ENCODE results near the gene ZC3H6. TPM values are rescaled to one million over a fixed set of nuclear protein-coding genes. Genes with fewer than 3 reads are reported as not detected.

Gene ZC3H6
- total and polyA plus RNA-seq, 4 donors, result 8.8 to 17.6 (median 11.9) TPM

- no peaks in the 10 kb centered on the region for H3K4me1 ChIP-seq (ENCODE audit: control insufficient read depth, insufficient read depth, low read length)
- H3K9me3 ChIP-seq (ENCODE audit: control insufficient read depth, insufficient read depth, low read length), result no peaks in the 10 kb centered on the region
- no peaks in the 10 kb centered on the region for H3K27me3 ChIP-seq (ENCODE audit: control insufficient read depth, insufficient read depth, low read length)
- H3K36me3 ChIP-seq (ENCODE audit: control insufficient read depth, insufficient read depth, low read length), result peaks cover 6% of the 10 kb centered on the region
- no peak for DNase-seq (ENCODE audit: low read depth in 4 of 6, low spot score in 6 of 6)
- no peak overlapping the region for H3K4me3 ChIP-seq (ENCODE audit: low read depth, low read length)
- H3K27ac ChIP-seq (ENCODE audit: low read depth, low read length), result no peak overlapping the region
- WGBS (ENCODE audit: insufficient coverage), result 94% methylated on average over 2 of the region's 3 CpGs
These were observed 43.1 kb downstream of the ZC3H6 start for GRCh38 chr2:112318515-112318914.

- 95% methylated on average over 3 of the region's 3 CpGs for WGBS (ENCODE audit: insufficient coverage)
These were observed 46.3 kb downstream of the ZC3H6 start for GRCh38 chr2:112321375-112322320.

GRCh38 chr2:112322919-112323318 is 47.5 kb downstream of the ZC3H6 start:
- H3K9me3 ChIP-seq (ENCODE audit: control insufficient read depth, insufficient read depth, low read length), result no peaks in the 10 kb centered on the region
- 92% methylated on average over 2 of the region's 3 CpGs for WGBS (ENCODE audit: insufficient coverage)
- no peak overlapping the region for H3K27ac ChIP-seq (ENCODE audit: low read depth, low read length)
- H3K36me3 ChIP-seq (ENCODE audit: control insufficient read depth, insufficient read depth, low read length), result peaks cover 15% of the 10 kb centered on the region
- H3K4me1 ChIP-seq (ENCODE audit: control insufficient read depth, insufficient read depth, low read length), result no peaks in the 10 kb centered on the region
- no peaks in the 10 kb centered on the region for H3K27me3 ChIP-seq (ENCODE audit: control insufficient read depth, insufficient read depth, low read length)
- H3K4me3 ChIP-seq (ENCODE audit: low read depth, low read length), result no peak overlapping the region
- no peak for DNase-seq (ENCODE audit: low read depth in 4 of 6, low spot score in 6 of 6)

More at GRCh38 chr2:112321375-112322320, 46.3 kb downstream of the ZC3H6 start:
- H3K4me3 ChIP-seq (ENCODE audit: low read depth, low read length), result no peak overlapping the region
- DNase-seq (ENCODE audit: low read depth in 4 of 6, low spot score in 6 of 6), result no peak
- no peaks in the 10 kb centered on the region for H3K4me1 ChIP-seq (ENCODE audit: control insufficient read depth, insufficient read depth, low read length)
- H3K27ac ChIP-seq (ENCODE audit: low read depth, low read length), result no peak overlapping the region
- no peaks in the 10 kb centered on the region for H3K27me3 ChIP-seq (ENCODE audit: control insufficient read depth, insufficient read depth, low read length)
- H3K36me3 ChIP-seq (ENCODE audit: control insufficient read depth, insufficient read depth, low read length), result peaks cover 12% of the 10 kb centered on the region
- no peaks in the 10 kb centered on the region for H3K9me3 ChIP-seq (ENCODE audit: control insufficient read depth, insufficient read depth, low read length)

- Histone ChIP-seq H3K27me3 (ENCODE audit: control insufficient read depth, insufficient read depth, low read length) (no peaks in the 10 kb centered on the region), H3K36me3 (ENCODE audit: control insufficient read depth, insufficient read depth, low read length) (peaks cover 10% of the 10 kb centered on the region), H3K4me3 (ENCODE audit: low read depth, low read length) (no peak overlapping the region), H3K4me1 (ENCODE audit: control insufficient read depth, insufficient read depth, low read length) (no peaks in the 10 kb centered on the region), H3K9me3 (ENCODE audit: control insufficient read depth, insufficient read depth, low read length) (no peaks in the 10 kb centered on the region), H3K27ac (ENCODE audit: low read depth, low read length) (no peak overlapping the region)
- 86% methylated on average over 2 of the region's 5 CpGs for WGBS (ENCODE audit: insufficient coverage)
- DNase-seq (ENCODE audit: low read depth in 4 of 6, low spot score in 6 of 6), result no peak
These were observed 56.8 kb downstream of the ZC3H6 start for GRCh38 chr2:112332123-112332696.

- Histone ChIP-seq H3K36me3 (ENCODE audit: control insufficient read depth, insufficient read depth, low read length) (peaks cover 6% of the 10 kb centered on the region), H3K4me1 (ENCODE audit: control insufficient read depth, insufficient read depth, low read length) (no peaks in the 10 kb centered on the region), H3K4me3 (ENCODE audit: low read depth, low read length) (no peak overlapping the region), H3K27ac (ENCODE audit: low read depth, low read length) (no peak overlapping the region), H3K27me3 (ENCODE audit: control insufficient read depth, insufficient read depth, low read length) (no peaks in the 10 kb centered on the region), H3K9me3 (ENCODE audit: control insufficient read depth, insufficient read depth, low read length) (no peaks in the 10 kb centered on the region)
- no peak for DNase-seq (ENCODE audit: low read depth in 4 of 6, low spot score in 6 of 6)
- no CpG with 5 or more reads among the region's 1 CpG for WGBS (ENCODE audit: insufficient coverage)
These were observed 60.2 kb downstream of the ZC3H6 start for GRCh38 chr2:112335600-112335999.

- no peak overlapping the region for H3K27ac ChIP-seq (ENCODE audit: low read depth, low read length)
- no CpG with 5 or more reads among the region's 2 CpGs for WGBS (ENCODE audit: insufficient coverage)
- peak in 1 of 6 donors; percentile 62 for DNase-seq (ENCODE audit: low read depth in 4 of 6, low spot score in 6 of 6)
These were observed 64.6 kb downstream of the ZC3H6 start for GRCh38 chr2:112339986-112340385.

GRCh38 chr2:112340475-112341267 is 65.3 kb downstream of the ZC3H6 start:
- no peaks in the 10 kb centered on the region for H3K36me3 ChIP-seq (ENCODE audit: control insufficient read depth, insufficient read depth, low read length)
- H3K27ac ChIP-seq (ENCODE audit: low read depth, low read length), result no peak overlapping the region
- H3K9me3 ChIP-seq (ENCODE audit: control insufficient read depth, insufficient read depth, low read length), result no peaks in the 10 kb centered on the region
- no peaks in the 10 kb centered on the region for H3K4me1 ChIP-seq (ENCODE audit: control insufficient read depth, insufficient read depth, low read length)
- no peaks in the 10 kb centered on the region for H3K27me3 ChIP-seq (ENCODE audit: control insufficient read depth, insufficient read depth, low read length)
- WGBS (ENCODE audit: insufficient coverage), result 70% methylated on average over 4 of the region's 9 CpGs
- no peak overlapping the region for H3K4me3 ChIP-seq (ENCODE audit: low read depth, low read length)
- DNase-seq (ENCODE audit: low read depth in 4 of 6, low spot score in 6 of 6), result no peak

More at GRCh38 chr2:112339986-112340385, 64.6 kb downstream of the ZC3H6 start:
- no peaks in the 10 kb centered on the region for H3K36me3 ChIP-seq (ENCODE audit: control insufficient read depth, insufficient read depth, low read length)
- H3K4me1 ChIP-seq (ENCODE audit: control insufficient read depth, insufficient read depth, low read length), result no peaks in the 10 kb centered on the region
- H3K27me3 ChIP-seq (ENCODE audit: control insufficient read depth, insufficient read depth, low read length), result no peaks in the 10 kb centered on the region
- no peak overlapping the region for H3K4me3 ChIP-seq (ENCODE audit: low read depth, low read length)
- no peaks in the 10 kb centered on the region for H3K9me3 ChIP-seq (ENCODE audit: control insufficient read depth, insufficient read depth, low read length)

GRCh38 chr2:112342067-112342550 is 66.7 kb downstream of the ZC3H6 start:
- Histone ChIP-seq H3K9me3 (ENCODE audit: control insufficient read depth, insufficient read depth, low read length) (no peaks in the 10 kb centered on the region), H3K36me3 (ENCODE audit: control insufficient read depth, insufficient read depth, low read length) (no peaks in the 10 kb centered on the region), H3K27ac (ENCODE audit: low read depth, low read length) (no peak overlapping the region), H3K27me3 (ENCODE audit: control insufficient read depth, insufficient read depth, low read length) (no peaks in the 10 kb centered on the region), H3K4me1 (ENCODE audit: control insufficient read depth, insufficient read depth, low read length) (no peaks in the 10 kb centered on the region), H3K4me3 (ENCODE audit: low read depth, low read length) (no peak overlapping the region)
- no peak for DNase-seq (ENCODE audit: low read depth in 4 of 6, low spot score in 6 of 6)
- no CpG with 5 or more reads among the region's 2 CpGs for WGBS (ENCODE audit: insufficient coverage)

- no CpG with 5 or more reads among the region's 1 CpG for WGBS (ENCODE audit: insufficient coverage)
- no peak for DNase-seq (ENCODE audit: low read depth in 4 of 6, low spot score in 6 of 6)
- H3K27ac ChIP-seq (ENCODE audit: low read depth, low read length), result no peak overlapping the region
- H3K36me3 ChIP-seq (ENCODE audit: control insufficient read depth, insufficient read depth, low read length), result no peaks in the 10 kb centered on the region
- no peaks in the 10 kb centered on the region for H3K4me1 ChIP-seq (ENCODE audit: control insufficient read depth, insufficient read depth, low read length)
- no peak overlapping the region for H3K4me3 ChIP-seq (ENCODE audit: low read depth, low read length)
- H3K9me3 ChIP-seq (ENCODE audit: control insufficient read depth, insufficient read depth, low read length), result no peaks in the 10 kb centered on the region
- H3K27me3 ChIP-seq (ENCODE audit: control insufficient read depth, insufficient read depth, low read length), result no peaks in the 10 kb centered on the region
These were observed 68.6 kb downstream of the ZC3H6 start for GRCh38 chr2:112343827-112344585.

All from spinal cord (tissue), 10 donors.